GM21390 (cell line): ENCODE results near the gene MRPS15.
"Not testable (repeated sequence)": the region's sequence is repeated elsewhere in the genome, so short reads cannot be mapped to it uniquely, and the experiment has no call there.

Experiments used
- ATAC-seq: cut with Tn5 transposase; IDR thresholded peaks from one replicate; pipeline ENCODE4 v1.9.1; 2021; ENCODE audit not compliant: unreplicated experiment

The MRPS15 gene

DNA sequence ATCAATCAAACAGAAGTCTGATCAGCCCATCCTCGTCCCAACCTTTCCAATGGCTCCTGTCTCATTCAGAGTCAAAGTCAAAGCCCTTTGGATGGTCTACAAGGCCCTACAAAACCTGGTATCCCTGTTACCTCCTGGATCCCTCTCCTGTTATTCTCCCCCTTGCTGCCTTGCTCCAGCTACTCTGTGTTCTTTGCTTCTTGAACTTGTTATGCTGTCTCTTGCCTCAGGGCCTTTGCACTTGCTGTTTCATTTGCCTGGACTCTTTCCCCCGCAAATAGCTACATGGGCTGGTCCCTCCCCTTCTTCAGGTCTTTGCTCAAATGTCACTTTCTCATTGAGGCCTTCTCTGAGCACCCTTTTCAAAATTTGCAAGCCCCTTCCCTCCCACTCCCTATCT is 19.9 kb upstream of the MRPS15 start:
- ATAC-seq: no peak

DNA sequence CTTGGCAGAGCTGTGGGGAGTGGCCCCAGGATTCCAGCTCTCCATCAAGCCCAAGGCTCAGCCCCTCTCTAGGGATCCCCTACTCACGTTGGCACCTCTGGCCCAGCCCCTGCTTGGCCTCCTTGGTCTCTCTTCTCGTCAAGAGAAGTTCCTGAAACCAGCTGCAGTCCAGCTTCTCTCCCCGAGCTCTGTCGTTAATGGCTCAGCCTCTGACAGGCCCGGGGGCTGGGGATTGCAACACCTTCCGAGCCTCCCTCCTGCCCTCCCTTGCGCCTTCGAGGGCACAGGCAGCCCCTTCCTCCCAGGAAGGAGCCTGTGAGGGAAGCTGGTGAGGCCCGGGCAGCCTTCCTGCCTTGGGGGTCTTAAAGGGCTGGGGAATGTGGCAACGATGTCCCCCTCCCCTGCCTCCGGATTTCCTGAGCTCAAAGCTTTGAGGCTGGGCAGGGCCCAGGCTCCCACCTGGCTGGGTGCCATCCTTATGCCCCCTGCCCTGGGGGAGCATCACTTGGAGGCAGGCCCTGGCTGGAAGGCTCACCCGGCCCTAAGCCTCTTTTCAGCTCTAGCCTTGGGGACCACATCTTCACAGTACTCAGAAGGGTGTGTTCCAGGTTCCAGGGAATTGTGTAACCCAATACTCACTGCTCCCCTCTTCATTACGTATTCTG is 18.7 kb upstream of the MRPS15 start, which contains the start of gene CSF3R:
Gene CSF3R (minus strand): TSS at position 190 of the 665 bp plus-strand sequence. CDS start 3,417 bp downstream, outside the sequence.
- no peak for ATAC-seq

DNA sequence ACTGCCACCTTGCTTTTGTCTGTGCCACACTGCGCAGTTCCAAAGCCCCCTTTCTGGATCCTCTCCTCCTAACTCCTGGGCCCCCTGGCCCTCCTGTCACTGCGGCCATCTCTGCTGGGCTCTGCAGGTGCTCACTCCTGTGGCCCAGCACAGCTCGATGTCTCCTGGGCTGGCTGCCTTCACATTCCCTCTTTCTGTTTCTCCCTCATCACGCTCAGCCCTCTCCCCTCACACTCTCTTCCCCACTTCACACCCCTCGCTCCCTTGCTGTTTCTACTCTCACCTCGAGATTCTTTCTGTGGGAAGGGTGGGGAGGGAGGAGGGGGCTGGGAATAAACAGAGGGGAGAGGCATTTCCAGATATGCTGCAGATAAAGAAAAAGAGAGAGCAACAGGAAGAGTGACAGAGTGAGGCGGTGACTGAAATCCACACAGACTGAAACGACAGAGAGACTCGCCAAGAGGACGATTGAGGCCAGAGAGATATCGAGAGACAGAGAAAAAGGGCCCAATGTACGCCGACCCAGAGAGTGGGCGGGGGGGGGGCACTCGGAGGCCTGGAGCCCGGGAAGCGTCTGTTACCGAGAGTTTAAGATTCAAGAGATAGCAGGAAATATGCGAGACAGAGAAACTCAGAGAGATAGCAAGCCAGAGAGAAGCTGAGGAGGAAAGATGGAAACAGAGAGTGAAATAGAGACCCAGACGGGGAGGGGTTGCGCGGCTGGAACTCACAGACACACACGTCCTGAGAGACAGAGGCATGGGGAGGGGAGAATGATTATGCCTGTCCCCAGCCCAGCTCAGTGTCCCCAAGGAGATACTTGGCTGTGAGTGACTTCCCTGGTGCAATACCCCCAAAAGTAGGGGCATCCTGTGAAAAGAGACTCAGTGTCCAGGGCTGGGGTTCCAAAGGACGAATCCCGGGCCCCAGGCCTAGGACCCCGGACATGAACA is 17.9 kb upstream of the MRPS15 start:
- ATAC-seq: no peak

DNA sequence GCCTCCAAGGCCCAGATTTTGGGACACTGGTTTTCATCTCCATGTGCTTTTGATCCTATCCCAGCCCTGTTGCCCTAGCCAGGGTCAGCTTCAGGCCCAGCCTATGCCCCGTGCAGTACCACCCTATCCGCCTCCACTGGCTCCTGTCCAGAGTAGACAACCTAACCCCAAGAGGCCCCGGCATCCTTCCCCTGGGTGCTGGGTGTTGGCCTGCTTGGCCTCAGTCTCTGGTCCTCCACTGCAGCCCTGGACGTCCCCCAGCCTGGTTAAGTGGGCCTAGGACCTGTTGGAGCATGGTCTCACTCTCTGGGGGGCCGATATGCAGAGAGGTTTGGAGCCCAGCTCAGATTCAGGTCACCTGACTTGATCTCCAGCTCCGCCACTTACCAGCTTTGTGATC is 16.9 kb upstream of the MRPS15 start:
- no peak for ATAC-seq

DNA sequence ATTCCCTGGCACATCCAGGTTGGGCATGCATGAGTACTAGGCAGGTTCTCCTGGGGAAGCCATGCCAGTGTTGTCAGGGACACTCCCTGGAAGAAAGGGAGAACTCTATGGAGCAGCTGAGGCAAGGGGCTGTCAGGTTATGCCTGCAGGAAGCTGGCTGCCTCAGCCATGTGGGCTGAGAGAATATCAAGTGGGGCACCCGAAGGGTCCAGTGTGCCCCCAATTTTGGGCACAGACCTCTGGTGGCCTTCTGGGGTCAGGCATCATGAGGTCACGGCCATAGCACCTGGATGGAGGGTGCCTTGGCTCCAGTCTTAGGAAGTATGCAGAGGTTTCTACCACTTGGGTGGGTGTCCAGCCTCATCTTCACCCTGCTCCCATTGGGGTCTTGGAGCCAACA is 16.0 kb upstream of the MRPS15 start:
- no peak for ATAC-seq

DNA sequence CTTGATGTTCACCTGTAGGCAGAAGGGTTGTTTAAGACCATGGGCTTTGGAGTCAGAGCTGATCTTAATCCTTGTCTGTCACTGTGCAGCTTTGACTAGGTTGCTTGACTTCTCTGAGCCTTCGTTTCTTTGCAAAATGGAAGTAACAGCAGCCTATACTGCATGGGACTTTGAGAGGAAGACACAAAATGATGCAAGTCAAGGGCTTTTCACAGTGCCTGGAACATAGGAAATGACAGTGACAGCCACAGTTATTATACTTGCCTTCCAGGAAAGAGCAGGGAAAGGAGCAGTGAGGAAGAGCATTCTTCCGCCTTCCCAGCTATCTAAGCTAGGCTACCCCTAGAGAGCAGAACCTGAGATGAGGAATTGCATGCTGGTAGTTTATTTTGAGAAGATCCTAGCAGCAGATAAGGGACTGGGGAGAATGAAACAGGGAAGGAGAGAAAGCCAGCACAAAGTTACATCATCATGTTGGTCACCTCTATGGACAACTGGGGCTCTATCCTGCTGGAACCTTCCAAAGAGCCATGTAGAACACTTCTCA is 15.4 kb upstream of the MRPS15 start:
- ATAC-seq: no peak

DNA sequence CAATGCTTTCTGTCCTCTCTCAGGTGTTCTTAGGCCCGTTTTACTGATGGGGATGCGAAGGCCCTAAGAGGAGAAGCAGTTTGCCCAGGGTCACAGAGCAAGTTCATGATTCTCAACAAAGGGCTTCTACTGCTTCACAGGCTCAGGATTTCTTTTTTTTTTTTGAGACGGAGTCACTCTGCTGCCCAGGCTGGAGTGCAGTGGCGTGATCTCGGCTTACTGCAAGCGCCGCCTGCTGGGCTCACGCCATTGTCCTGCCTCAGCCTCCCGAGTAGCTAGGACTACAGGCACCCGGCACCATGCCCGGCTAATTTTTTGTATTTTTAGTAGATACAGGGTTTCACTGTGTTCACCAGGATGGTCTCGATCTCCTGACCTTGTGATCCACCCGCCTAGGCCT is 13.4 kb upstream of the MRPS15 start:
- not testable (repeated sequence) for ATAC-seq

DNA sequence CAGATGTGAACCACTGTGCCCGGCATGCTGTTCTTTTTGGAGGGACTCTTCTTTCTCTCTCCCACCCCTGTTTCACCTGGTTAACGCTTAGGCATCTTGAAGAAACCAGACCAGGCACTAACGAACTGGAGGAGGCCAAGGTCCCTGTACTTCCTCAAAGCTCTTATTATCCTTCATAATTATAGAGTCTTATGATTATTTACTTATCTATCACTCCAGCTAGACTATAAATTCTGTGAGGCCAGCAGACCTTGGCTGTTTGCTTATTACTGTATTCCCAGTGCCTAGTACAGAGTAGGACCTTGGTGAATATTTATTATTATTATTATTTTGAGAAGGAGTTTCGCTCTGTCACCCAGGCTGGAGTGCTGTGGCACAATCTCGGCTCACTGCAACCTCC is 12.8 kb upstream of the MRPS15 start:
- no peak for ATAC-seq

DNA sequence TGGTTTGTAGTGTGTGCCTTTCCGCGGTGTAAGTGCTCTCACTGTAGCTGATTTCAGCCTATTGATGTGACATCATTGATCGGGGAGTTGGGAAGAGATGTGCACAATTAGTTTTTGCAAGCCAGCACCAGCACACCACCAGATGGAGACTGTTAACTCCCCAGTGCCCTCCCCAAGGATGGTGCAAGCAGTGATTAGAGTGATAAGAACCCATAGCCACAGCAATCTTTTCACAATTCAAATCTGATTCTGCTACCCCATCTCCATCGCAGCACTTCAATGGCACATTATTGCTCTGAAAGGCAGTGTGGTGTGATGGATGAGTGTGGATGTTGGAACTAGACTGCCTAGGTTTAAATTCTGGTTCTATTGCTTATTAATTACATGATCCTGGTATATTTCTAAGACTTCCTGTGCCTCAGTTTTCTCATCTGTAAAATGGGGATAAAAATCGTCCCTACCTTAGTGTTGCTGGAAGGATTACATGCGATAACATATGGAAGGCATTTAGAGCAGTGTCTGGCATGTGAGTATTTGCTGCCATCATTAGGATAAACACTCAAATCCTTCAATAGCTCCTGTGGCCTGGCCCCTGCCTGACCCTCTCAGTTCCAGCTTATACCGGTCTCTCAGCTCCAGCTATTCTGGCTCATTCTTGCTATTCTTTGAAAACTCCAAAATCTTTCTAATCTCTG is 11.9 kb upstream of the MRPS15 start:
- no peak for ATAC-seq

DNA sequence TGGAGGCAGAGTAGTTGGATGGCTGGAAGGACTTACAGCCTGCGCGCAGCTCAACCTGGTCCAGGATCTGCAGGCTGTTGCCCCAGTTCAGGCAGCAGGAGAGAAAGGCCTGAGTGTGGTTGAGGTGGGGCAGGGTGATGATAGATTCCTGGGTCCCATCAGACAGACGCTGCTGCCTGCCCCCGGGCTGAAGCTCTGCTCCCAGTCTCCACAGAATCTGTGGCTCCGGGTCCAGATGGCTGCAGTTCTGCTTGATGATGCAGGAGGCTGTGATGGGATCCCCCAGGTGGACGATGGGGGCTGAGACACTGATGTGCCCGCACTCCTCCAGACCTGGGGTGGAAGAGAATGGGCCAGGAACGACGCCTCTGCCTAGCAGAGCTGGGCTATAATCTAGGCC is 11.2 kb upstream of the MRPS15 start:
- no peak for ATAC-seq

DNA sequence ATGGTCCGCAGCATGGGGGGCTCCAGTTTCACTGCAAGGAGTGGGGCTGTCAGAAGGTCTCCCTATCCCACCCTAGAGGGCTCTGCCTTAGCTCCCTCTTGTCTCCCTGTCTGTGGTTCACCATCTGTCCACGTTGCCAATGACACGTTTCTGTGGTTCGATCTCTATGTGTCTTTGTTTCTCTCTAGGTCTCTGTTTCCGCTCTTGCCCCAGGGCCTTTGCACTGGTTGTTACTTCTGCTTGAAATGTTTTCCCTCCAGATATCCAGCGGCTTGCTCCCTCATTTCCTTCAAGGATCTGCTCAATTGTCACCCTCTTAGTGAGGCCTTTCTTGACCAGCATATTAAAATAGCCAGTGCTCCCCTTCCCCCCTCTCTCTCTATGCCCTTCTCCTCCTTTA is 8.5 kb upstream of the MRPS15 start:
- ATAC-seq: no peak

DNA sequence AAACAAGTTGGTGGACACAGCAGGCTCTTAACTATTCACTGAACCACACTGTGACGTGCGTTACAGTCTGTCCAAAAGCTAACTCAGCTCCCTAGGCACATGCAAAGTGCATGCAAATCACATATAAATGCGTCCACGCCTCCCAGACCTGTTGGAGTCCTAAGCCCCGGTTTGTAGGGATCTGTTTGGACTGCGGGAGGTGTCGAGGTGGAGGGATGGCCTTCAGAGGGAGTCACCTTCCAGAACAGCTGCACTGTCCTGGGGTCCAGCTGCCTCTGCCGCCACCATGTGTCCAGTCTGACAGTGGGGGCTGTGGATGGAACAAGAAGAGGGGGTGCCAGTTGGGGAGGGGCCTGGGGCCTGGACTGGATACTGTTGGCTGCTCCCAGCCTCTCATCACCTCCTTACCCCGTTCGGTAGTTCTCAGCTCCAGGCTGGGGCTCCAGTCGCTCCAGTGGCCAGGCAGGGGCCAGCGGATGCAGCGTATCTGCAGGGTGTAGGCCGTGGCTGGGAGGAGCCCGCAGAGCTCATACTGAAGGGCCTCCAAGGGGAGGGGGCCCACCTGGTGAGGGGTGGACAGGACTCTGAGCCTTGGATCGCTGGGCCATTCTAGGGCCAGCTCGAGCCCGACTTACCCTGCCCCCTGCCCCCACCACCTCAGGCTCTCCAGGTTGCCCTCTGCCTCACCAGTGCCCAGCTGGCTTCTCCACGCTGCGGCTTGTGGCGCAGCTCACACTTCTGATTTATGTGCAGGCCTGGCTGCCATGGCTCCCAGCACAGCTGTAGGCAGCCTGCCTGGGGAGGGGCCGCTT is 7.9 kb upstream of the MRPS15 start:
- no peak for ATAC-seq

DNA sequence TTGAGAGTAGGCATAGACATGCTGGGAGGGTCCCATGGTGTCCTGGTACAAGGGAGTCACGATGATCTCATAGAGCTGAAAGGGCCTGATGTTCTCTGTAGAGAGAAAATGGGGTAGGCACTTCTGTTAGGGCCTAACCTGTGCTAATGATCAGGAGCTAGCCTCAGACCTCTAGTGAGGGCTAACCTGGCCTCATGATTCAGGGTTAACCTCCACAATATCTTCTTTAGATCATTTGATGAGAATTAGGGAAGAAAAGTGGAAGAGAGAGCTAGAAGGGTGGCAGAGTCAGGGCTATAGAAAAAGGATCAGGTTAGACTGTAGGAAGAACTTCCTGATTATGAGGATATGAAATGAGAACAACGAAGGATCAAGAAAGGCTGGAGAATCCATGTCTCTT is 5.0 kb upstream of the MRPS15 start:
- no peak for ATAC-seq

DNA sequence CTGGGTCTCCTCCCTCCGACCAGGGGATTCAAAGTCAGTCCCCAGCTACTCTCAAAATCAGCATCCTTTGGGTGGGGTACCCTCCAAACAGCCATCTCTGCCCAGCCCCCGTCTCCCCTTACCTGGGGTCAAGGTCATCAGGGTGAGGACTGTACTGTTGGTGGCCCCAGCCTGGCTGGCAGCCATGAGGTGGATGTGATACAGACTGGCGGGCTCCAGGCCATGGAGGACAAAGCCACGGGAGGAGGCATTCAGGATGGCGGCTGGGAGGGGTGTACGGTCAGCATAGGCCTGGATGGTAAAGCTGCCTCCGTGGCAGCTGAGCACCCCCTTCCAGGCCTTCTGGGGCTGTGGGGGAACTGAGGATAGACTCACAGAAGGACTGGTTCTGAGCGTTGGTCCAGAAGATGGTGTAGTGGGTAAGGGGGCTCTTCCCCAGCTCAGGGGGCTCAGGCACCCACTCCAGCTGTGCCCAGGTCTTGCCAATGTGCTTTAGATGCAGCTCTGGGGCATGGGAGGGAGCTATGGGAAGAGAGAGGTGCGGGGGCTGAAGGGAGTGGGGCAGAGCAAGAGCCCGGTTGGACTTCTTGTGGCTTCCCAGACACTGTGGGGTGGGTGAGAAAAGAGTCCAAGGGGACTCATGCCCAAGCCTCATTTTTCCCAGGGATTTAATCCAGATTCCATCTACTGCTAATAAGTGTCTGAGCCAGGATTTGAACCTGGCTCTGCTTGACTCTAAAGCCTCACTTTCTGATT is 3.7 kb upstream of the MRPS15 start:
- no peak for ATAC-seq

DNA sequence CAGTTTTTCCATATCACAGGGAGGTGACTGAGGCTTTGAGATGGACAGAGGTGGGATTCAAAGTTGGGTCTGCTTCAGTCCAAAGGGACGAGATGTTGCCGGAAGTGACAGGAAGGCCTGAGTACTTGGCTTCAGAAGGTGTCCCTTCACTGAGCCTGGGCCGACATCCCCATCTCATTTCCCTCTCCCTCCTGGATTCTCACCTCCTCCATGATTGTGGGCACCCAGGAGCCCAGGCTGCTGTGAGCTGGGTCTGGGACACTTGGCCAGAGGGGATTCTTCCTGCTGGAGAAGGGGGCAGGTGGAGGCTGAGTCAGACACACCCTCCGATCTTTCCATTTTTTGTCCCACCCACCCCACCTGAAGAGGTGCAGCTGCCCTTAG is 2.8 kb upstream of the MRPS15 start:
- no peak for ATAC-seq

DNA sequence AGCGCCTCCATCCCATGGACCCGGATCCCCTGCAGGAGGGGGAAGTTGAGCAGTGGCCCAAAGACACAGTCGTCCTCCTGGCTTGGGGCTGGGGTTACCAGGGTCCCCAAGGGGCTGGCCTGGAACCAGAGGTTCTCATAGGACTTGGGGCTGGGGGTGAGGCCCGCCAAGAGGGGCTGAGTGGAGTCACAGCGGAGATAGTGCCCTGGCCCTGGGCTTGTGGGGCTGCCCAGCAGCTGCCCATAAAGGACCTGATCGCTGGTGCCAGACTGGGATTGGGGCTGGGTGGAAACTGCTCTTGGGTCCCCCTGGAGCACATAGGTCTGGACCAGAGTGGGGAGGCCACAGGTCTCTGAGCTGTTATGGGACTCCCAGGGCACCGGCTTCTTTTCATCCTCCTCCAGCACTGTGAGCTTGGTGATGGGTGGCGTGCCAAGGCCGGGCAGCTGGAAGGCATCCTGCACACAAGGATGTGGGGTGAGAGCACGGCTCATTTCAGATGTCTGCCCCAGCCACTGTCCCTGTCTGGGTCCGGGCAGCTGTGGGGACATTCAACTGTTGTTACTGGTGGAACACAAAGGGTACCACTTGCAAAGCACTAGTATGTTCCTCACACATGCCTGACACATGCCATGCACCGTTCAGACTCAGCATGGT is 2.3 kb upstream of the MRPS15 start:
- ATAC-seq: no peak

DNA sequence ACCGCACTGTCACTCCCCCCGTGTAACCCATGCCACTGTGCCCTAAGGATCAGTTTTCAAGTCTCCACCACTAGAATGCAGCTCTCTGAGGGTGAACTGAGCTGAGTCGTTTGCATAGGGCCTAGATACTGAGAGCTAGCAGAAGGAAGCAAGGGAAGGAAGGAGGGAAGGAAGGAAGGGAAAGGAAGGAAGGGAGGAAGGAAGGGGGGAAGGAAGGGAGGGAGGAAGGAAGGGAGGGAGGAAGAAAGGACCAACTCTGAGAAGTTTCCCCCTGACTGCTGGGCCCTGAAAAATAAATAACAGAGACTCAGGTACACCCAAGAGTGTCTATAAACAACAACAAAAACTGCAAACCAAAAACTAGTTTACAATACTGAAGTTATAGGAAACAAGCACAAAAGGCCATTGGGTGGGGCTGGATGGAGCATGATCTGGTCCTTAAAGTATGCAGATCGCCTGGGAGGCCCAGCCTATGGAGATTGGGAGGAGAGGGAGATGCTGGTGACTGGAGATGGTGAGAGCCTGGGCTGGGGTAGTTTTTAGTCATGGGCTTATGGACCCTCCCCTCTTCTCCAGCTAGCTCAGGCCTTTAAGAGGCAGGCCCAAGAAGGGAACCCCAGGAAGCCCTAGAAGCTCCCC is 1.7 kb upstream of the MRPS15 start:
- ATAC-seq: no peak

DNA sequence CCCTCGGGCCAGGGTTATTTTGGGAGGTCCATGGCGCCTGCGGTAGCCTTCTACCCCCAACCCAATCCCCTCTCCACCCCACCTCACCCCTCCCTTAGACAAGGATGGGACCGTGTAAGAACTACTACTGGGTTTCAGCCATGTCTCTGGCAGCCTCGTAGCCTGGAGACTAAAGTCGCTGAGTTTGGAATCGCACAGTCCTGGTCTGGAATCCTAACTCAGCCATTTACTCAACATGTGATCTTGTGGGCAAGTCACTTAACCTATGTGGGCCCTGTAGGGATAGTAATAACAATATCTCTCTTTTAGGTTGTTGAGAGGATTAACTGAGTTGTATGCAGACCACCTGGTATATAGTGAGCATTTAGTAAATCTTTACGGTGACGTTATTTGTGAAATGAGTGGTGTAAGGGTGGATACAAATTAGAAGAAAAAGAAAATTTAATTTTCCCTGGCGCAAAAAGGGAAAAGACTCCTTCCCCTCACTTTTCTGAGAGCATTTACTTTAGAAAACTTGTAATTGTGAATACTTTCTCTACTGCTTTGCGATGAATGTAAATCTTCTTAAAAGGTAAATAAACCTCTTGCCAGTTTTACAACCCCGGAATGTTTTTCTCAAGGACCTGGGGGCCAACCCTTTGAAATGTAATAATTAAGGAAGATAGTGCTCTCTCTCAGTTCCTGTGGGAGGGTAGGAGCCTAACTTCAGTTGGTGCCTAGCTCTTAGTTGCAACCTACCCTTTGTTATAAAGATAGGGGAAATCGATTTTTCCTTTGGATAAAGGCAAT is 615 bp upstream of the MRPS15 start:
- peak; percentile 36 for ATAC-seq
